ENCODE results near the gene EFEMP2.

The EFEMP2 gene

GRCh38 chr11:65864706-65865471 lies 7.7 kb downstream of the EFEMP2 start:
- DNase-seq: no peak

DNA sequence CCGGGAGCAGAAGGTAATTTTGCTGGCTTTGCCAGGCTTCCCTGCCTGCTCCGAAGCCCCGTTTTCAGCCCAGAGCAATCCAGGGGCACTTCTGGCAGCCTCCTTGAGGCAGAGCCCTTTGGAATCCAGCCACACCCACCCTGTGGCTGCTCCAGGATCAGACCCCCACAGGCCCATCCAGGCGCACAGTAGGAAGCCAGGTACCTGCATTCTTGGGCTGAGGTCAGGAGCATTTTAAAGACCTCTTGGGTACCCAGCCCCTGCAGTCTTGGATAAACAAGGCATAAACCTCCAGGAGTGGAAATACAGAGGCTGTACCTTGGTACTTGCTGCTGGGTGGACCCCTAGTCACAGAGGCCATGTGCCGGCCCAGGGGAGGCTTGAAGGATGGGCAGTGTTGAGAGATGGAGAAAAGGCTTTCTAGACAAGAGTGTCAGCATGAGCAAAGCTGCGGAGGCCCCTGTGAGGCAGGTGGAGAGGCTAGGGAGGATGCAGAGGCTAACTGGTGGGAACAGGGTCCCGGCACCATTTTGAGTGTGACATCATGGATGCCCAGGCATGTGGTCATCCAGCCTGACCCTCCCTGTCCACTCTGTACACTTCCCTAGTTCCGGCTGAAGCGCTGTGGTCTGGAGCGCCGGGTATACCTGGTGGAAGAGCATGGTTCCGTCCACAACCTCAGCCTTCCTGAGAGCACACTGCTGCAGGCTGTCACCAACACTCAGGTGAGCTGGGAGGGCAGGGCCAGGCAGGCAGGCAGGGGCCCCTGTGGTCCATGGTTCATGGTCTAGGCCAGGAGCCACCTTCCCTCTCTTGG lies 8.5 kb downstream of the EFEMP2 start:
- DNase-seq: no peak

DNA sequence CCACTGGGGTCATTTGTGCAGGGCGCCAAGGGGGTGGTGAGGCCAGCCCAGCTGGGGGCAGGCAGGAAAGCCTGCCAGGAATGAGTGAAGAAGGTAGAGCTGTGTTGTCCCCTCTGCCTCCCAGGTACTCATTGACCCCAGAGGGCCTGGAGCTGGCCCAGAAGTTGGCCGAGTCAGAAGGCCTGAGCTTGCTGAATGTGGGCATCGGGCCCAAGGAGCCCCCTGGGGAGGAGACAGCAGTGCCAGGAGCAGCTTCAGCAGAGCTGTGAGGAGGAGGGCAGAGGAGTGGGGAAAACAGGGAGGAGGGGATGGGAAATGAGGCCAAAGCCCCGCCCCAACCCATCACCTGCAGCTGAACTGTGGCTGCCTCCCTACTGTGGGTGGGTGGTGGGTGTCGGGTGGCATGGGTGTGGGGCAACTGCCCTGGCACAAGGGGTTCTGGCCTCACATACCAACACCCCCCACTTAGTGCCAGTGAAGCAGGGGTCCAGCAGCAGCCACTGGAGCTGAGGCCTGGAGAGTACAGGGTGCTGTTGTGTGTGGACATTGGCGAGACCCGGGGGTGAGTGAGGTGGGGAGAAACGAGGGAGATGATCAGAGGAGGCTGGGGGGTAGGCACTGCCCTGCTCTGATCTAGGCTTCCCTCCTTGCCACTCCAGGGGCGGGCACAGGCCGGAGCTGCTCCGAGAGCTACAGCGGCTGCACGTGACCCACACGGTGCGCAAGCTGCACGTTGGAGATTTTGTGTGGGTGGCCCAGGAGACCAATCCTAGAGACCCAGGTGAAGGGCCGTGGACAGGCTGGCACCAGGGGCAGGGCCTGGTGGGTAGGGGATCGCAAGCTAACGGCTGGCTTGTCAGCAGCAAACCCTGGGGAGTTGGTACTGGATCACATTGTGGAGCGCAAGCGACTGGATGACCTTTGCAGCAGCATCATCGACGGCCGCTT lies 9.4 kb downstream of the EFEMP2 start:
- DNase-seq: no peak

GRCh38 chr11:65862191-65862735 lies 10.3 kb downstream of the EFEMP2 start:
- DNase-seq: no peak

DNA sequence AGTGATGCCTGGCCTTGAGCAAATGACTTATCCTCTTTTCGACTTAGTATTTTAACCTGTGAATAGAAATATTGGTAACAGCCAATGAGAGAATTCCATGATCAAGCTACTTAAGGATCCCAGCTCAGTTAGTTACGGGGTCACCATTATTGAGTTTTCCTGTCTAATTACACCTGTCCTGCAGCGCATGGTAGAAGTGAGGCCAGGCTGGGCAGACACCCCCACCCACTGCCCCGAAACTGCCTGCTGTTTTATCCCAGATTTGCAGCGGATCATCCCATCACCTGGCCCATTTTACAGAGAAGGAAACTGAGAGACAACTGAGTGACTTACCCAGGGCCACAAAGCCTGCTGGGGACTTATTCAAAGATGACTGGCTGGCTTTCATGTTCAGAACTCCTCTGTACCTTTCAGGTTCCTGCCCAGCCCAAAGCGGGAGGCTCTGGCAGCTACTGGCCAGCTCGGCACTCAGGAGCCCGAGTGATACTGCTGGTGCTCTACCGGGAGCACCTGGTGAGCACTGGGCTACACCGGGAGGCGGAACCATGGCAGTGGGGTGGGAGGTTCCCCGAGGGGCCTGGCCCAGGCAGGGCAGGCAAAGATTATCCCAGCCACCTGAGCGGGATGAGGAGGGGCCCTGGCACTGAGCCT lies 10.9 kb downstream of the EFEMP2 start:
- DNase-seq: no peak

- DNase-seq: no peak
These were observed 11.5 kb downstream of the EFEMP2 start for GRCh38 chr11:65861165-65861505.

DNA sequence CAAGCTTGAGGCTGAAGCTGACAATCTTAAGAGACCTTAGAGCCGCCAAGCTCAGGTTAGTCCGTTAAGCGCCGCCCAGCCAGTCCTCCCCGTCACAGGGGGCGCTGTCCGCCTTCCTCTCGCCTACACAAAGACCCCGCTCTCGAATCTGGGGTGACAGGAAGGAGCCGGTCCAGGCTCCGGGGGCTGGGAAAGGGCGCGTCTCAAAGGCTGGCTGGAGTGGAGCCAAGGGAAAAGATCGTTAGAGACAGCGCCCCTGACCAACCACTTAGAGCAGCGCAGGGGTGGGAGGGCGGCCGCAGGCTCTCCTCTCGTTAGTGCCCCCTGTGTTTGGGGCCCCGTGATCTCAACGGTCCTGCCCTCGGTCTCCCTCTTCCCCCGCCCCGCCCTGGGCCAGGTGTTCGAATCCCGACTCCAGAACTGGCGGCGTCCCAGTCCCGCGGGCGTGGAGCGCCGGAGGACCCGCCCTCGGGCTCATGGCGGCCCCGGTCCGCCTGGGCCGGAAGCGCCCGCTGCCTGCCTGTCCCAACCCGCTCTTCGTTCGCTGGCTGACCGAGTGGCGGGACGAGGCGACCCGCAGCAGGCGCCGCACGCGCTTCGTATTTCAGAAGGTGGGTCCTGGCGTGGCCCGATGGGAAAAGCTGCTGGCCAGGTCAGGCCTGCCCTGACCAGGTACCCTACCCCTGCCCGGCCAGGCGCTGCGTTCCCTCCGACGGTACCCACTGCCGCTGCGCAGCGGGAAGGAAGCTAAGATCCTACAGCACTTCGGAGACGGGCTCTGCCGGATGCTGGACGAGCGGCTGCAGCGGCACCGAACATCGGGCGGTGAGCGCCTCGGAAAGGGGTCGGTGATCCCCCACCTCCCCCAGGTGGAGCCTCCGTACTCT lies 12.1 kb downstream of the EFEMP2 start, which contains the start of gene MUS81:
MUS81 (plus strand) TSS at position 156 of the 887 bp plus-strand sequence; CDS start at position 477, 321 bp downstream.
- peak; percentile 88 for DNase-seq

DNA sequence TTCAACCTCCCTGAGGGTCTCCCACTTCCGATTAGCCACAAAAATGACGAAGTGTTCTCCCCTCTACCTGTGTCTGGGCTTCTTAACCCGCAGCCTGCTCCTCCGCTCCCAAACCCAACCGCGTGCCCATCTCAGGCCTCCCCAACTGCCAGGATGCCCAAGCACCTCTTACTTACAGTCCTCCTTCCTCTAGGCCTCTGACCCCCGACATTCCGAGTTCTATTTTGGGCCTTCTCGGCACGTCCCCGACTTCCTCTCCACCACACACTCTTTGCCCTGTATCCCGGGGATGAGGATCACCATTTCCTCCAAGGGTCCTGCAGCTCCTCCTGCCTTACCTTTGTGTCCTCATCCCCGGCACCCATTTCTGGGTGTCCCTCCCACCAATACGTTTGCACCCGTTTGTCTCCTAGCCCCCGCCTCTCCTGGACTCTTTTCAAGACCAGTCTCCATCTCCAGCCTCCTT lies 12.8 kb downstream of the EFEMP2 start:
- no peak for DNase-seq

- DNase-seq: peak; percentile 96
These were observed 13.3 kb downstream of the EFEMP2 start for GRCh38 chr11:65859095-65859811.

- DNase-seq: no peak
These were observed 13.9 kb downstream of the EFEMP2 start for GRCh38 chr11:65858681-65859087.

GRCh38 chr11:65857853-65858680 lies 14.5 kb downstream of the EFEMP2 start, which contains the start of gene CFL1:
Gene CFL1, minus strand, starts transcription at chr11:65858180. Its CDS starts 81 bp downstream, at chr11:65858099.
- peak; percentile 98 for DNase-seq

DNA sequence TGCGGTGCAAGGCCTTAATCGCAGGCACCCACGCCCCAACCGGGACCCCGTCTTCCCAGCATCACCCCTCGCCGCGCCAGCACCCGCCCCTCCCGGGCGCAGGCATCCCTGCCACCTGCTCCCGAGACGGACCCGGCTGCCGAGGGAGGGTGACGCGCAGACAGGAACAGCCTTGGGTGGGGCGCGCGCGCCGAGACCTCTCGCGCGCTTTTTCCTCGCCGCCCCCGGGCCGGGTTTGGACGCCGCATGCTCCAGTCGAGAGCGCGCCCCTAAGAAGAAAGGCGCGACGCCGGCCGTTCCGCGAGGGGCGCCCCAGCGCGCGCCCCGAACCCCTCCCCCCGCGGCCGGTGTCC lies 15.1 kb downstream of the EFEMP2 start:
- peak; percentile 60 for DNase-seq

- peak; percentile 73 for DNase-seq
These were observed 15.7 kb downstream of the EFEMP2 start for GRCh38 chr11:65856689-65857499.

GRCh38 chr11:65855927-65856363 lies 16.7 kb downstream of the EFEMP2 start:
- DNase-seq: no peak

- DNase-seq: no peak
These were observed 17.5 kb downstream of the EFEMP2 start for GRCh38 chr11:65854852-65855837.

GRCh38 chr11:65854161-65854592 lies 18.4 kb downstream of the EFEMP2 start:
- DNase-seq: no peak

Measured in activated gamma-delta T cell (primary cell).